ENCODE data around the gene SEC31B.

SEC31B gene

GRCh38 chr10:100519311-100520051 lies at the start of gene SEC31B:
Gene SEC31B (minus strand): TSS chr10:100519861. CDS start chr10:100516952, 2,909 bp downstream.
- Mint-ChIP-seq H3K9me3 (no peaks in the 10 kb centered on the region), H3K4me3 (peak within 1 kb of the TSS; percentile 83 to 93 (median 85)), H3K4me1 (peaks cover 5% of the 10 kb centered on the region), H3K36me3 (ENCODE audit: low read depth) (peaks cover 24% of the 10 kb centered on the region), H3K27ac (no peak within 1 kb of the TSS), H3K27me3 (ENCODE audit: low read depth) (peaks cover 40% of the 10 kb centered on the region)
- TF ChIP-seq, protein P1, sequence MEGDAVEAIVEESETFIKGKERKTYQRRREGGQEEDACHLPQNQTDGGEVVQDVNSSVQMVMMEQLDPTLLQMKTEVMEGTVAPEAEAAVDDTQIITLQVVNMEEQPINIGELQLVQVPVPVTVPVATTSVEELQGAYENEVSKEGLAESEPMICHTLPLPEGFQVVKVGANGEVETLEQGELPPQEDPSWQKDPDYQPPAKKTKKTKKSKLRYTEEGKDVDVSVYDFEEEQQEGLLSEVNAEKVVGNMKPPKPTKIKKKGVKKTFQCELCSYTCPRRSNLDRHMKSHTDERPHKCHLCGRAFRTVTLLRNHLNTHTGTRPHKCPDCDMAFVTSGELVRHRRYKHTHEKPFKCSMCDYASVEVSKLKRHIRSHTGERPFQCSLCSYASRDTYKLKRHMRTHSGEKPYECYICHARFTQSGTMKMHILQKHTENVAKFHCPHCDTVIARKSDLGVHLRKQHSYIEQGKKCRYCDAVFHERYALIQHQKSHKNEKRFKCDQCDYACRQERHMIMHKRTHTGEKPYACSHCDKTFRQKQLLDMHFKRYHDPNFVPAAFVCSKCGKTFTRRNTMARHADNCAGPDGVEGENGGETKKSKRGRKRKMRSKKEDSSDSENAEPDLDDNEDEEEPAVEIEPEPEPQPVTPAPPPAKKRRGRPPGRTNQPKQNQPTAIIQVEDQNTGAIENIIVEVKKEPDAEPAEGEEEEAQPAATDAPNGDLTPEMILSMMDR (IDR thresholded peaks at IDR 0.05; ENCODE audit: unreplicated experiment in 3 of 3), result no peak

DNA sequence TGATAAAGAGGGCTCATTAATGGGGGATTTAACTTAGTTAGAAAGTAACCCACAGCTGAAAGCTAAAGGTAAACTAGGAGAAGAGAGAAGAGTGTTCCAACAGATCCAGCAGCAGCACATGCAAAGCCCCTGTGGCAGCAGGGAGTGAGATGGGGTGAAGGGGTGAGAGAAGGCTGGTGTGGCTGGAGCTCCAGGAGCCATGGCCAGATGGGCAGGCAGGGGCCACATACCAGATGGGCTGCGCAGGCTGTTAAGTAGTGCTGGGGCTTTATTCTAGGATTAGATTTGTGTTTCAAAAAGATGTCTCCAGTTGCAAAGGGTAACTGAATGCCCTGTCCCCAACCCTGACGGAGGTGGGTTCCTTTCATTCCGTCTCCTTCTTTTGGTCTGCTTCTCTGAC lies 49.3 kb upstream of the SEC31B start:
- Mint-ChIP-seq H3K27ac (no peak overlapping the region), H3K4me3 (no peak overlapping the region), H3K27me3 (ENCODE audit: low read depth) (peaks cover 32% of the 10 kb centered on the region), H3K9me3 (no peaks in the 10 kb centered on the region), H3K4me1 (no peaks in the 10 kb centered on the region), H3K36me3 (ENCODE audit: low read depth) (no peaks in the 10 kb centered on the region)
- TF ChIP-seq, protein P1 (IDR thresholded peaks at IDR 0.05; ENCODE audit: unreplicated experiment in 3 of 3), result no peak

- H3K9me3 Mint-ChIP-seq, result no peaks in the 10 kb centered on the region
- TF ChIP-seq, protein P1 (IDR thresholded peaks at IDR 0.05; ENCODE audit: unreplicated experiment in 3 of 3), result no peak
- H3K4me1 Mint-ChIP-seq, result no peaks in the 10 kb centered on the region
- H3K27ac Mint-ChIP-seq, result peak overlapping the region in 1 of 3 experiments; percentile 25
- peaks cover 36% of the 10 kb centered on the region for H3K27me3 Mint-ChIP-seq (ENCODE audit: low read depth)
- H3K4me3 Mint-ChIP-seq, result no peak overlapping the region
- no peaks in the 10 kb centered on the region for H3K36me3 Mint-ChIP-seq (ENCODE audit: low read depth)
Observed at GRCh38 chr10:100567826-100568225, 48.2 kb upstream of the SEC31B start.

DNA sequence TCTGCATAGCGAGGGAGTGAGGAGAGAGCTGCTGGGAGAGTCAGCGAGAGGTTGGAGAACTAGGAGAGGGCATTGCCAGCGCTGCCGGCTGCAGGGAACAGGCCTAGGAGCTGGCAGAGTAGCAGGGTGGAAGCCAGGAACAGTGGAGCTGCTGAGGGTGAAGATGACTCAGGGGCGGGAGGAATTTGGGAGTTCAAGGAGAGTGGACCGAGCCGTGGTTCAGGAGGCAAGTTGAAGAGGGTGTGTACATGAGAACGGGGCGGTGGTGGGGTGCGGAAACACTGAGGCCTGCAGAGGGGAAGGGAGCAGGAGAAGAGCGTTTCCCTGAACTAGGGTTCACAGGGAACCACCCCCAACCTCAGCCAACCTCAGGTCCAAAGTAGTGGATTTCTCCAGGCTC lies 47.6 kb upstream of the SEC31B start:
- peaks cover 36% of the 10 kb centered on the region for H3K27me3 Mint-ChIP-seq (ENCODE audit: low read depth)
- no peaks in the 10 kb centered on the region for H3K9me3 Mint-ChIP-seq
- no peaks in the 10 kb centered on the region for H3K4me1 Mint-ChIP-seq
- no peaks in the 10 kb centered on the region for H3K36me3 Mint-ChIP-seq (ENCODE audit: low read depth)
- no peak overlapping the region for H3K27ac Mint-ChIP-seq
- TF ChIP-seq, protein P1 (IDR thresholded peaks at IDR 0.05; ENCODE audit: unreplicated experiment in 3 of 3), result no peak
- no peak overlapping the region for H3K4me3 Mint-ChIP-seq

- Mint-ChIP-seq H3K27ac (no peak overlapping the region), H3K4me3 (no peak overlapping the region), H3K27me3 (ENCODE audit: low read depth) (peaks cover 36% of the 10 kb centered on the region), H3K4me1 (no peaks in the 10 kb centered on the region), H3K9me3 (no peaks in the 10 kb centered on the region), H3K36me3 (ENCODE audit: low read depth) (no peaks in the 10 kb centered on the region)
- TF ChIP-seq, protein P1 (IDR thresholded peaks at IDR 0.05; ENCODE audit: unreplicated experiment in 3 of 3), result no peak
Observed at GRCh38 chr10:100566561-100566960, 46.9 kb upstream of the SEC31B start.

Data from nephron (organoid).